Umbilical cord (tissue), 2 donors: Measurements from ENCODE around the gene LRRTM1. TPM values are rescaled to one million over a fixed set of nuclear protein-coding genes. Genes with fewer than 3 reads are reported as not detected.
A peak's percentile ranks its signal among the peaks of the same experiment; 100 is the strongest.

Experiments used
- DNase-seq: peaks from one replicate; pipeline ENCODE4 v3.0.0-alpha.2; 2015; ENCODE audit warnings: low spot score
- total RNA-seq: library from RNA; depleted of rRNA; stranded (reverse); fragments of >200 nt; gene quantifications from one replicate; pipeline ENCODE4 v1.2.3, GENCODE V29; 2014; ENCODE audit warnings: low replicate concordance; ENCODE audit not compliant: insufficient read depth

LRRTM1 gene
- total RNA-seq, 1 donor from 2014 or later = 1.4 TPM

DNA sequence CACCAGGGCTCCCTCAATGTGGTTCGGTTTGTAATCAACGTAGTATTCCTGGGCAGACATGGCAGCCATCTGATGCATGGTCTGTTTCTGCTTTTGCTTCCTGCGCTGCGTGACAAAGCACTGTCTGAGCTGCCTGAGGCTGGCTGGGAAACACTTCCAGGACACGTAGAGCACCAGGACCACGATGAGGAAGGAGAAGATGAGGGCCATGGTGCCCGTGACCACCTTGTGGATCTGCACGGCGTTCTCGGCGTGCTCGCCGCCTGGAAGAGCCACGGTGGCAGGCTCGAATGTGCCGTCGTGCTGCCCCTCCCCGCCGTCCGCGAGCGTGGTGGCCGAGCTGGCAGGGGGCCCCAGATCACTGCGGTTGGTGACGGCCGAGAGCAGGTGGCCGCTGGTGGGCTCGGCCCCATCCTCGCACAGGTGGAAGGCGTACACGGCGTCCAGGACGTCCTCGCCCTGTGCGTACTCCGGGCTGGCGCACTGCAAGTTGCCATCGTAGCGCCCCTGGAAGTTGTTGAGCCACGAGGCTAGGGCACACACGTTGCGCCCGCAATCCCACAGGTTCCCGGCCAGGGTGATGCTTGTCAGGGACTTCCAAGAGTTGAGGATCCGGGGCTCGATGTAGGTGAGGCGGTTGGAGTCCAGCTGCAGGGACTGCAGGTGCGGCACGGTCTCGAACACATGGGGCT, 2.1 kb downstream of the LRRTM1 start:
- no peak for DNase-seq

DNA sequence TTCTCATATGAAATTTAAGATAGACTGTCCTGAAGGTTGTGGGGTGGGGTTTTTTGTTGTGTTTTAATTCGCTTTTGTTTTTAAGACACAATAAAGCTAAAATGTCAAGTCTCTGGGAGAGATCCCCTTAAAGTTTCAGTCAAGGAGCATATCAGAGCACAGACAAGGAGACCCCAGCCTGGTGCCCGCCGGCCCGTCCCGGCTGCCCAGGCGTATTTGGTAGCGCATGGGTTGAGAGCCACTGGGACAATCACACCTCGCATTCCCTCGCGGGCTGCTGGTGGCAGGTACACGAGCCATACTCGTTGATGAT, 2.6 kb downstream of the LRRTM1 start:
- no peak for DNase-seq

DNA sequence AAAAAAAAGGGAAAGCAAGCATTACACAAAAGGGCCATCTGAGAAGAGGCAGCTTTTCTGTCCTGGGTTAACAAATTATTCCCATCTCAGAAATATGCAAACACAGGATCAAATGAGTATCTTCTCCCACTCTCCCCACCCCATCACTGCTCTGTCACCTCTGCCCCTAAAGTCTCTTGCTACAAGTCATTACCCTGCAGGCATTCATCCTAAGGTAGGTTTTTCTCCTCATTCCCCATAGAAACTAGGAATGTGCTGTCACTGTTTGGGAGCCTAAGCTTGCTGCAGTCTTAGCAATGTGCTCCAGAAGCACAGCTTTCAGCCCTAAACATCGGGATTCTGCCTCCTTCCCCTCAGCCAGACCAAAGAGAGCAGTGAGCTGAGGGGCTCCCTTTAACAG, 3.6 kb downstream of the LRRTM1 start:
- no peak for DNase-seq

DNA sequence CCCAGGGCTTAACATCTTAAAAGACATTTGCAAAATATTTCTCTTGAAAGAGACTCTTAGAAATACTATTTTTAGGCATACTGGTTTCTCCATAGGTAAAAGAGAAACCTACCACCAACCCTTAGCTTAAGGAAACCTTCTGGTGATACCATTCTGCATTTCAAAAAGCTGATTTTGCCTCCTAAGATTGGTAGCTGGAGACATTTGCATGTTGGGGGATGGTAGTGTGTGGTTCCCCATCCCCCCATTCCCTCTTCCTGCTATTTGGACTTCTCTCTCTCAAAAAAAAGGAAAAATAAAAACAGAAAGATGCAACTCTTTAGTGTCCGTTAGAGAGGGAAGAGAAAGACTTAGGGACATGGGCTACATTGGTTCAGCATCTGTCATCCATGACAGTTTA, 4.2 kb downstream of the LRRTM1 start:
- DNase-seq = no peak

GRCh38 chr2:80299661-80300060, 4.9 kb downstream of the LRRTM1 start:
- DNase-seq = no peak

GRCh38 chr2:80298954-80299353, 5.6 kb downstream of the LRRTM1 start:
- DNase-seq = no peak

DNA sequence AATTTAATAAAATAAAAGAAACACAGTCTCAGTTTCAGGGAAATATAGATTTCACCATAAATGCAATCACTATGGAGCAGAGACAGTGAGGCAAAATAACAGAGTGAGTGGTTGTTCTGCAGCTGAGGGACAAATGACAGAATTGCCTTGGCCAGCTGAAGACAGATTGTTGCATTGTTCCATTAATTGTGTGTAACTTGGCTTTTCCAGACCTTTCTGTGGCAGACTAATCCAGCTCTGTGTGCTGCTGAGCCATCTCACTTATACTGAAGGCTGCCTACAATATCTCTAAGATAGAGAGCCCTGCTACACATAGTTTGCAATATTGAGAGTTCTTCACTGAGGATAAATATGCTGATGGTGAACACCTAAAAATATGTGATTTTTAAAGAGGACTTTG, 11.5 kb downstream of the LRRTM1 start:
- peak; percentile 26 for DNase-seq

- DNase-seq = no peak
Measured at GRCh38 chr2:80292474-80292873, 12.1 kb downstream of the LRRTM1 start.

DNA sequence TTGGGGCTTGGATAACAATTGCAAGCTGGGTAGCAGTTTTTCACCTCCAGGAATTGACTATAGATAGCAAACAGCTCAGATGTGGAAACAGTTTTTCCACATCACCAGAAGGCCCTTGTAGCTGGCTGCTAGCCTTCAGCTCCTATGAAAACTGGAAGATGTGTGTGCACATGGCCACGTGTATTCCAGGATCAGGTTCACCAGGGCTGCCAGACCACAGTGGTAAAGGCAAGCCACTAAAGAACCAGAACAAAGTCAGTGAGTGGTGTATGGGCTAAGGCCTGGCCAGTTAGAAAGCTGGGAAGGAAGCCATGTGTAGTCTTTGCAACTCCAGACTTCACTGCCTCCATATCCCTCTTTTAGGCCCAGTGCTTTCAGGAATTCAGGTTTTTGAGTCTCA, 12.9 kb downstream of the LRRTM1 start:
- DNase-seq = no peak

GRCh38 chr2:80288576-80288975, 16.0 kb downstream of the LRRTM1 start:
- DNase-seq = peak; percentile 87

- DNase-seq = peak; percentile 47
Measured at GRCh38 chr2:80281049-80281448, 23.5 kb downstream of the LRRTM1 start.

DNA sequence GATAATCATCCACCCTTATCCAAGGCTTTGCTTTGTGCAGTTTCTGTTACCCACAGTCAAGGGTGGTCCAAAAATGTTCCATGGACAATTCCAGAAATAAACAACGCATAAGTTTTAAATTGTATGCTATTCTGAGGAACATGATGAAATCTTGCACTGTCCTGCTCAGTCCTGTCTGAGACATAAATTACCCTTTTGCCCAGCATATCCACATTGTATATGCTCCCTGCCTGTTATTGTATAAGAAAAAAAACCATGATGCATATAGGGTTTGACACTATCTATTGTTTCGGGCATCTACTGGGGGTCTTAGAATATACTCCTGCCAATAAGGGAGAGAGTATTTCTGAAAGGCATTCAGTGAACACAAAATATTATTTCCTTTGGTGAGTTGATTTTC, 24.0 kb downstream of the LRRTM1 start:
- no peak for DNase-seq

GRCh38 chr2:80269806-80270205, 34.7 kb downstream of the LRRTM1 start:
- DNase-seq = no peak

- no peak for DNase-seq
Measured at GRCh38 chr2:80266231-80266630, 38.3 kb downstream of the LRRTM1 start.

DNA sequence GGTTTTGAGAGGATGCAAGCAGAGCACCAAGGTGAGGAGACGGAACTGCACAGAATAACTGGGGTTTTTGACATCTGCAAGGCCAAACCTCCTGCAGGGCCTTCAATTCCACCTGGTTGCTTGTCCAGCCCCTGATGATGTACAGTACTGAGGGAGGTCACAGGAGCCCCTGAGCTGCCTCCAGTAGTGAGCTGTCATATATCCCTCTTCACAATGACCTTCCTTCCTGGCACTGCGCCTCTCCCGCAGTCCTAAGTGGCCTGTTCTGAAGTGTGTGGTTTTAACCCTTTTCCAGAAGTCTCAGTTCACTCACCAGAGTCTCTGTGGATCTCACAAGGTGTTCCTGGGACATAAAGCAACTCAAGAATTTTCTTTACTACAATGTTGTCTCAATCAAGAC, 45.3 kb downstream of the LRRTM1 start:
- no peak for DNase-seq

- DNase-seq = no peak
Measured at GRCh38 chr2:80258793-80259192, 45.8 kb downstream of the LRRTM1 start.

DNA sequence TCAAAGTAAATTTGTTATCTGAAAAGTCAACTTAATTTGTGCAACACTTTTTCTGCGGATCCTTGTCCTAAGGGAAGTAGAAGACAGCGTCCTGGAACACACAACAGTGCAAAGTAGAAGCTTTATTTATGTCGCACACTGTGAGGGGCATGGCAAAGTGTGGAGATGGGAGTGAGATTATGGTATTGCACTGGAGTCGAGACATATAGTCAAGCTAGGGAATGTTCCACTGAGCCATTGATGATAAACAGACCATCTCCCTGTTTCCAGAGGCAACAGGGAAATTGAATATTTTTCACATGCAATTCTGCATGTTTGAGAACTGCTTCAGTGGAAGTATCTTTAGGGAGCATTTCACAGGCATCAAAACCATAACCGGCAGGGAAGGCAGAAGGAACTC, 46.2 kb downstream of the LRRTM1 start:
- DNase-seq = peak; percentile 54

DNA sequence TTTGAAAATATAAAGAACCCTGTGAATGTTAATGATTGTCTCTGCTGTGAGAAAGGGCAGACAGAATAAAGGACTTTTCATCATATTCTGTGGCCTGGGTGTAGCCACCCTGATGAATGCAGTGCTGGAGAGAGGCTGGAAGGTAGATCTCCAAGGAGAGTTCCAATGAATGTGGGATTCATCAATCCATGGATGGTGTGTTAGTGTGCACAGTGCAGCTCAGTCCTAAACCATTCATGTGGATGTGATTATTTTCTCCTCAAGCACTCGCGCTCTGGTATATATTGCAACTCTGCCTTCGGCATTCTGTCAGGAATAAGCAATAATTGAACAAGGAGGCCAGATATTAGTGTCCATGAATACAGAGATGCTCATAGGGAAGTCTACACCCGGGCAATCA, 47.1 kb downstream of the LRRTM1 start:
- DNase-seq = no peak

GRCh38 chr2:80256782-80257167, 47.8 kb downstream of the LRRTM1 start:
- no peak for DNase-seq

GRCh38 chr2:80255918-80256781, 48.4 kb downstream of the LRRTM1 start:
- peak; percentile 23 for DNase-seq

GRCh38 chr2:80252294-80252986, 52.1 kb downstream of the LRRTM1 start:
- peak; percentile 3 for DNase-seq
